Measurements from ENCODE around the gene HERPUD1. TPM values are rescaled to one million over a fixed set of nuclear protein-coding genes. Genes with fewer than 3 reads are reported as not detected.

Gene HERPUD1
- total RNA-seq, 3 donors from 2014 or later: 123 to 162 (median 149) TPM

GRCh38 chr16:56977823-56978430 lies 46.0 kb downstream of the HERPUD1 start:
- H3K27ac ChIP-seq: no peak overlapping the region
- H3K4me3 ChIP-seq: no peak overlapping the region
- H3K4me1 ChIP-seq: no peaks in the 10 kb centered on the region
- no peak for DNase-seq (ENCODE audit: low spot score in 2 of 2)
- intact Hi-C loops (cut with DNase I; ENCODE audit: low total_unique reads): no loop called here
- H3K27me3 ChIP-seq: no peaks in the 10 kb centered on the region
- H3K9me3 ChIP-seq: no peaks in the 10 kb centered on the region
- no peaks in the 10 kb centered on the region for H3K36me3 ChIP-seq
- TF ChIP-seq POLR2A (IDR thresholded peaks at IDR 0.05) (no peak), POLR2AphosphoS5 (IDR thresholded peaks at IDR 0.05) (no peak)
- TF ChIP-seq, protein P1, sequence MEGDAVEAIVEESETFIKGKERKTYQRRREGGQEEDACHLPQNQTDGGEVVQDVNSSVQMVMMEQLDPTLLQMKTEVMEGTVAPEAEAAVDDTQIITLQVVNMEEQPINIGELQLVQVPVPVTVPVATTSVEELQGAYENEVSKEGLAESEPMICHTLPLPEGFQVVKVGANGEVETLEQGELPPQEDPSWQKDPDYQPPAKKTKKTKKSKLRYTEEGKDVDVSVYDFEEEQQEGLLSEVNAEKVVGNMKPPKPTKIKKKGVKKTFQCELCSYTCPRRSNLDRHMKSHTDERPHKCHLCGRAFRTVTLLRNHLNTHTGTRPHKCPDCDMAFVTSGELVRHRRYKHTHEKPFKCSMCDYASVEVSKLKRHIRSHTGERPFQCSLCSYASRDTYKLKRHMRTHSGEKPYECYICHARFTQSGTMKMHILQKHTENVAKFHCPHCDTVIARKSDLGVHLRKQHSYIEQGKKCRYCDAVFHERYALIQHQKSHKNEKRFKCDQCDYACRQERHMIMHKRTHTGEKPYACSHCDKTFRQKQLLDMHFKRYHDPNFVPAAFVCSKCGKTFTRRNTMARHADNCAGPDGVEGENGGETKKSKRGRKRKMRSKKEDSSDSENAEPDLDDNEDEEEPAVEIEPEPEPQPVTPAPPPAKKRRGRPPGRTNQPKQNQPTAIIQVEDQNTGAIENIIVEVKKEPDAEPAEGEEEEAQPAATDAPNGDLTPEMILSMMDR (IDR thresholded peaks at IDR 0.05): no peak

DNA sequence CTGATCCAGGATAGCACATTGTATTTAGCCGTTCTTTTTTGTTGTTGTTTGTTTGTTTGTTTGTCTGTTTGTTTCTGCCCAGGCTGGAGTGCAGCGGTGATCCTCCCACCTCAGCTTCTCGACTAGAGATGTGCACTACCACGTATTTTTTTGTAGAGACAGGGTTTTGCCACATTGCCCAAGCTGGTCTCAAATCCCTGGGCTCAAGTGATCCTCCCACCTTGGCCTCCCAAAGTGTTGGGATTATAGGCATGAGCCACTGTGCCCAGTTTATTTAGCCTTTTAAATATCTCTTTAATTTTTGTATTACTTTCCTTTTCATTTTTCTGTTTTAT lies 48.2 kb downstream of the HERPUD1 start:
- intact Hi-C loops (cut with DNase I; ENCODE audit: low total_unique reads): no loop called here
- Histone ChIP-seq H3K27ac (no peak overlapping the region), H3K36me3 (no peaks in the 10 kb centered on the region), H3K27me3 (no peaks in the 10 kb centered on the region), H3K9me3 (no peaks in the 10 kb centered on the region), H3K4me3 (no peak overlapping the region), H3K4me1 (no peaks in the 10 kb centered on the region)
- TF ChIP-seq POLR2A (IDR thresholded peaks at IDR 0.05) (no peak), POLR2AphosphoS5 (IDR thresholded peaks at IDR 0.05) (no peak)
- TF ChIP-seq, protein P1 (IDR thresholded peaks at IDR 0.05): no peak
- DNase-seq (ENCODE audit: low spot score in 2 of 2): no peak

GRCh38 chr16:56980792-56981724 lies 49.1 kb downstream of the HERPUD1 start:
- no peaks in the 10 kb centered on the region for H3K36me3 ChIP-seq
- H3K4me1 ChIP-seq: no peaks in the 10 kb centered on the region
- no peak for TF ChIP-seq POLR2A (IDR thresholded peaks at IDR 0.05)
- no peak for TF ChIP-seq POLR2AphosphoS5 (IDR thresholded peaks at IDR 0.05)
- TF ChIP-seq, protein P1 (IDR thresholded peaks at IDR 0.05): no peak
- no peaks in the 10 kb centered on the region for H3K9me3 ChIP-seq
- no peaks in the 10 kb centered on the region for H3K27me3 ChIP-seq
- no peak overlapping the region for H3K27ac ChIP-seq
- no peak overlapping the region for H3K4me3 ChIP-seq
- no peak for DNase-seq (ENCODE audit: low spot score in 2 of 2)
- intact Hi-C loops (cut with DNase I; ENCODE audit: low total_unique reads): no loop called here

DNA sequence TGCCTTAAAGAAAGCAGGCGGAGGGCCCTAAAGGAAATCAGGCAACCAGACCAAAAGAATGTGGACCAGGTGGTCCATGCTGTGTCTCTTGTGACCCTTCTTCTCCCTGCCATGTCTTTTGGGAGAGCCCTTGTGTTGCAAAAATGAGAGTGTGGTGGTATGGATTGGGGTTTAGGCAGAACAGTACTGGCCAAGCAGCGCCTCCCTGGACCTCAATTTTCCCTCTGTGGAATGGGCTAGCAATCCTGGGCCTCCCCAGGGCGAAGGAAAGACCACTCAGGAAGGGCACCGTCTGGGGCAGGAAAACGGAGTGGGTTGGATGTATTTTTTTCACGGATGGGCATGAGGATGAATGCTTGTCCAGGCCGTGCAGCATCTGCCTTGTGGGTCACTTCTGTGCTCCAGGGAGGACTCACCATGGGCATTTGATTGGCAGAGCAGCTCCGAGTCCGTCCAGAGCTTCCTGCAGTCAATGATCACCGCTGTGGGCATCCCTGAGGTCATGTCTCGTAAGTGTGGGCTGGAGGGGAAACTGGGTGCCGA lies 49.9 kb downstream of the HERPUD1 start:
- Histone ChIP-seq H3K27ac (no peak overlapping the region), H3K4me3 (no peak overlapping the region), H3K9me3 (no peaks in the 10 kb centered on the region), H3K36me3 (no peaks in the 10 kb centered on the region), H3K4me1 (no peaks in the 10 kb centered on the region), H3K27me3 (no peaks in the 10 kb centered on the region)
- intact Hi-C loops (cut with DNase I; ENCODE audit: low total_unique reads): no loop called here
- TF ChIP-seq, protein P1 (IDR thresholded peaks at IDR 0.05): no peak
- no peak for TF ChIP-seq POLR2AphosphoS5 (IDR thresholded peaks at IDR 0.05)
- no peak for TF ChIP-seq POLR2A (IDR thresholded peaks at IDR 0.05)
- no peak for DNase-seq (ENCODE audit: low spot score in 2 of 2)

GRCh38 chr16:56982695-56983094 lies 50.8 kb downstream of the HERPUD1 start:
- H3K4me1 ChIP-seq: no peaks in the 10 kb centered on the region
- H3K9me3 ChIP-seq: no peaks in the 10 kb centered on the region
- TF ChIP-seq, protein P1 (IDR thresholded peaks at IDR 0.05): no peak
- TF ChIP-seq POLR2AphosphoS5 (IDR thresholded peaks at IDR 0.05) (no peak), POLR2A (IDR thresholded peaks at IDR 0.05) (no peak)
- intact Hi-C loops (cut with DNase I; ENCODE audit: low total_unique reads): no loop called here
- H3K27me3 ChIP-seq: no peaks in the 10 kb centered on the region
- no peaks in the 10 kb centered on the region for H3K36me3 ChIP-seq
- DNase-seq (ENCODE audit: low spot score in 2 of 2): no peak
- no peak overlapping the region for H3K27ac ChIP-seq
- no peak overlapping the region for H3K4me3 ChIP-seq
